Stimulated activated memory B cell treated with anti-CD40 and anti-IgM and Interleukin-4, amounts not matched to agents 10 μg/mL and 1 μg/mL and 100 μg/mL, for 72 hours (primary cell): Measurements from ENCODE around the gene ENPP5.

Source experiments
- ATAC-seq: fragments of 150-1000 bp; cut with Tn5 transposase; 2 replicates; pipeline ENCODE4 v1.10.0; 2021
- H3K27ac Mint-ChIP-seq: one replicate; pipeline ENCODE4 v1.8.0; 2022; ENCODE audit warnings: mild to moderate bottlenecking, mixed read lengths
- H3K27me3 Mint-ChIP-seq: one replicate; pipeline ENCODE4 v1.8.0; 2022; ENCODE audit warnings: mixed read lengths
- H3K36me3 Mint-ChIP-seq: one replicate; pipeline ENCODE4 v1.8.0; 2022; ENCODE audit warnings: mixed read lengths
- H3K4me1 Mint-ChIP-seq: one replicate; pipeline ENCODE4 v1.8.0; 2022; ENCODE audit warnings: mixed read lengths
- H3K4me3 Mint-ChIP-seq: one replicate; pipeline ENCODE4 v1.8.0; 2022; ENCODE audit warnings: mild to moderate bottlenecking, moderate library complexity, mixed read lengths
- H3K9me3 Mint-ChIP-seq: one replicate; pipeline ENCODE4 v1.8.0; 2022; ENCODE audit warnings: mixed read lengths

The ENPP5 gene

GRCh38 chr6:46170357-46171289, at the start of gene ENPP5:
TSS of gene ENPP5 (minus strand) at chr6:46170980. CDS start at chr6:46168262, 2,718 bp downstream.
- Mint-ChIP-seq H3K4me1 (peaks cover 10% of the 10 kb centered on the region), H3K9me3 (no peaks in the 10 kb centered on the region), H3K4me3 (peak within 1 kb of the TSS; percentile 90), H3K27me3 (peaks cover 14% of the 10 kb centered on the region), H3K27ac (peak within 1 kb of the TSS; percentile 63), H3K36me3 (no peaks in the 10 kb centered on the region)
- ATAC-seq, result peak; percentile 99

- no peaks in the 10 kb centered on the region for H3K36me3 Mint-ChIP-seq
- no peak for ATAC-seq
- H3K9me3 Mint-ChIP-seq, result no peaks in the 10 kb centered on the region
- peak overlapping the region; percentile 89 for H3K27ac Mint-ChIP-seq
- peak overlapping the region; percentile 51 for H3K4me3 Mint-ChIP-seq
- peaks cover 49% of the 10 kb centered on the region for H3K4me1 Mint-ChIP-seq
- no peaks in the 10 kb centered on the region for H3K27me3 Mint-ChIP-seq
Observed at GRCh38 chr6:46219661-46220060, 48.9 kb upstream of the ENPP5 start.

- Mint-ChIP-seq H3K27me3 (no peaks in the 10 kb centered on the region), H3K9me3 (no peaks in the 10 kb centered on the region), H3K4me1 (peaks cover 49% of the 10 kb centered on the region), H3K4me3 (no peak overlapping the region), H3K27ac (peak overlapping the region; percentile 89), H3K36me3 (no peaks in the 10 kb centered on the region)
- no peak for ATAC-seq
Observed at GRCh38 chr6:46218457-46218856, 47.7 kb upstream of the ENPP5 start.

GRCh38 chr6:46217671-46218131, 46.9 kb upstream of the ENPP5 start:
- Mint-ChIP-seq H3K9me3 (no peaks in the 10 kb centered on the region), H3K27ac (peak overlapping the region; percentile 89), H3K4me1 (peaks cover 49% of the 10 kb centered on the region), H3K27me3 (no peaks in the 10 kb centered on the region), H3K4me3 (no peak overlapping the region), H3K36me3 (no peaks in the 10 kb centered on the region)
- peak; percentile 90 for ATAC-seq

- peaks cover 49% of the 10 kb centered on the region for H3K4me1 Mint-ChIP-seq
- H3K27me3 Mint-ChIP-seq, result no peaks in the 10 kb centered on the region
- H3K4me3 Mint-ChIP-seq, result no peak overlapping the region
- peak overlapping the region; percentile 89 for H3K27ac Mint-ChIP-seq
- no peaks in the 10 kb centered on the region for H3K36me3 Mint-ChIP-seq
- no peak for ATAC-seq
- H3K9me3 Mint-ChIP-seq, result no peaks in the 10 kb centered on the region
Observed at GRCh38 chr6:46216879-46217278, 46.1 kb upstream of the ENPP5 start.

- peaks cover 45% of the 10 kb centered on the region for H3K4me1 Mint-ChIP-seq
- no peaks in the 10 kb centered on the region for H3K27me3 Mint-ChIP-seq
- H3K36me3 Mint-ChIP-seq, result peaks cover under 1% of the 10 kb centered on the region
- peaks cover under 1% of the 10 kb centered on the region for H3K9me3 Mint-ChIP-seq
- ATAC-seq, result no peak
- peak overlapping the region; percentile 89 for H3K27ac Mint-ChIP-seq
- H3K4me3 Mint-ChIP-seq, result no peak overlapping the region
Observed at GRCh38 chr6:46215777-46216176, 45.0 kb upstream of the ENPP5 start.

- Mint-ChIP-seq H3K4me3 (no peak overlapping the region), H3K4me1 (peaks cover 40% of the 10 kb centered on the region), H3K36me3 (peaks cover 6% of the 10 kb centered on the region), H3K9me3 (peaks cover 7% of the 10 kb centered on the region), H3K27me3 (no peaks in the 10 kb centered on the region), H3K27ac (no peak overlapping the region)
- ATAC-seq, result no peak
Observed at GRCh38 chr6:46215213-46215612, 44.4 kb upstream of the ENPP5 start.

GRCh38 chr6:46211917-46212316, 41.1 kb upstream of the ENPP5 start:
- H3K4me1 Mint-ChIP-seq, result peaks cover 7% of the 10 kb centered on the region

GRCh38 chr6:46210294-46210693, 39.5 kb upstream of the ENPP5 start:
- H3K4me3 Mint-ChIP-seq, result no peak overlapping the region
- no peaks in the 10 kb centered on the region for H3K27me3 Mint-ChIP-seq
- H3K9me3 Mint-ChIP-seq, result peaks cover 17% of the 10 kb centered on the region
- peaks cover 15% of the 10 kb centered on the region for H3K36me3 Mint-ChIP-seq
- H3K4me1 Mint-ChIP-seq, result no peaks in the 10 kb centered on the region
- ATAC-seq, result no peak
- no peak overlapping the region for H3K27ac Mint-ChIP-seq

More at GRCh38 chr6:46211917-46212316, 41.1 kb upstream of the ENPP5 start:
- no peaks in the 10 kb centered on the region for H3K27me3 Mint-ChIP-seq
- H3K4me3 Mint-ChIP-seq, result no peak overlapping the region
- H3K9me3 Mint-ChIP-seq, result peaks cover 17% of the 10 kb centered on the region
- no peak overlapping the region for H3K27ac Mint-ChIP-seq
- no peak for ATAC-seq
- peaks cover 15% of the 10 kb centered on the region for H3K36me3 Mint-ChIP-seq

- no peak overlapping the region for H3K4me3 Mint-ChIP-seq
- no peaks in the 10 kb centered on the region for H3K27me3 Mint-ChIP-seq
- H3K4me1 Mint-ChIP-seq, result no peaks in the 10 kb centered on the region
- peaks cover 17% of the 10 kb centered on the region for H3K9me3 Mint-ChIP-seq
- no peak for ATAC-seq
- H3K27ac Mint-ChIP-seq, result no peak overlapping the region
- H3K36me3 Mint-ChIP-seq, result peaks cover 15% of the 10 kb centered on the region
Observed at GRCh38 chr6:46208303-46208702, 37.5 kb upstream of the ENPP5 start.

GRCh38 chr6:46207174-46207573, 36.4 kb upstream of the ENPP5 start:
- Mint-ChIP-seq H3K4me1 (no peaks in the 10 kb centered on the region), H3K9me3 (peaks cover 20% of the 10 kb centered on the region), H3K27ac (no peak overlapping the region), H3K4me3 (no peak overlapping the region), H3K27me3 (no peaks in the 10 kb centered on the region), H3K36me3 (peaks cover 15% of the 10 kb centered on the region)
- ATAC-seq, result no peak

- Mint-ChIP-seq H3K27me3 (no peaks in the 10 kb centered on the region), H3K4me1 (no peaks in the 10 kb centered on the region), H3K4me3 (no peak overlapping the region), H3K36me3 (peaks cover 8% of the 10 kb centered on the region), H3K9me3 (peaks cover 12% of the 10 kb centered on the region), H3K27ac (no peak overlapping the region)
- no peak for ATAC-seq
Observed at GRCh38 chr6:46204880-46205650, 34.3 kb upstream of the ENPP5 start.

- no peak for ATAC-seq
- H3K4me3 Mint-ChIP-seq, result no peak overlapping the region
- H3K4me1 Mint-ChIP-seq, result no peaks in the 10 kb centered on the region
- no peak overlapping the region for H3K27ac Mint-ChIP-seq
- peaks cover 3% of the 10 kb centered on the region for H3K9me3 Mint-ChIP-seq
- H3K36me3 Mint-ChIP-seq, result no peaks in the 10 kb centered on the region
- H3K27me3 Mint-ChIP-seq, result no peaks in the 10 kb centered on the region
Observed at GRCh38 chr6:46203391-46204177, 32.8 kb upstream of the ENPP5 start.

GRCh38 chr6:46201702-46202101, 30.9 kb upstream of the ENPP5 start:
- H3K36me3 Mint-ChIP-seq, result no peaks in the 10 kb centered on the region
- H3K9me3 Mint-ChIP-seq, result peaks cover 3% of the 10 kb centered on the region
- no peaks in the 10 kb centered on the region for H3K27me3 Mint-ChIP-seq
- H3K4me3 Mint-ChIP-seq, result no peak overlapping the region
- ATAC-seq, result no peak
- no peak overlapping the region for H3K27ac Mint-ChIP-seq
- H3K4me1 Mint-ChIP-seq, result no peaks in the 10 kb centered on the region

- no peaks in the 10 kb centered on the region for H3K4me1 Mint-ChIP-seq
- no peak for ATAC-seq
- H3K27me3 Mint-ChIP-seq, result peaks cover 8% of the 10 kb centered on the region
- peaks cover 3% of the 10 kb centered on the region for H3K9me3 Mint-ChIP-seq
- no peaks in the 10 kb centered on the region for H3K36me3 Mint-ChIP-seq
- H3K27ac Mint-ChIP-seq, result no peak overlapping the region
- no peak overlapping the region for H3K4me3 Mint-ChIP-seq
Observed at GRCh38 chr6:46199387-46199786, 28.6 kb upstream of the ENPP5 start.
